AG09319 (cell line): ENCODE results near the gene FOXK1.

Experiments
- DNase-seq: peaks from one replicate; pipeline ENCODE4 v3.0.0-alpha.2; 2010; ENCODE audit warnings: low read depth; ENCODE audit errors: extremely low read depth
- CTCF ChIP-seq: IDR thresholded peaks from 2 replicates; pipeline ENCODE4 v1.5.1; 2011; ENCODE audit warnings: low read depth, mild to moderate bottlenecking, inconsistent platforms, low read length, moderate library complexity

Gene FOXK1

GRCh38 chr7:4744391-4745264, 62.5 kb downstream of the FOXK1 start:
- DNase-seq, result peak; percentile 100
- no peak for TF ChIP-seq CTCF

- no peak for TF ChIP-seq CTCF
Observed at GRCh38 chr7:4745265-4745919, 63.3 kb downstream of the FOXK1 start.

DNA sequence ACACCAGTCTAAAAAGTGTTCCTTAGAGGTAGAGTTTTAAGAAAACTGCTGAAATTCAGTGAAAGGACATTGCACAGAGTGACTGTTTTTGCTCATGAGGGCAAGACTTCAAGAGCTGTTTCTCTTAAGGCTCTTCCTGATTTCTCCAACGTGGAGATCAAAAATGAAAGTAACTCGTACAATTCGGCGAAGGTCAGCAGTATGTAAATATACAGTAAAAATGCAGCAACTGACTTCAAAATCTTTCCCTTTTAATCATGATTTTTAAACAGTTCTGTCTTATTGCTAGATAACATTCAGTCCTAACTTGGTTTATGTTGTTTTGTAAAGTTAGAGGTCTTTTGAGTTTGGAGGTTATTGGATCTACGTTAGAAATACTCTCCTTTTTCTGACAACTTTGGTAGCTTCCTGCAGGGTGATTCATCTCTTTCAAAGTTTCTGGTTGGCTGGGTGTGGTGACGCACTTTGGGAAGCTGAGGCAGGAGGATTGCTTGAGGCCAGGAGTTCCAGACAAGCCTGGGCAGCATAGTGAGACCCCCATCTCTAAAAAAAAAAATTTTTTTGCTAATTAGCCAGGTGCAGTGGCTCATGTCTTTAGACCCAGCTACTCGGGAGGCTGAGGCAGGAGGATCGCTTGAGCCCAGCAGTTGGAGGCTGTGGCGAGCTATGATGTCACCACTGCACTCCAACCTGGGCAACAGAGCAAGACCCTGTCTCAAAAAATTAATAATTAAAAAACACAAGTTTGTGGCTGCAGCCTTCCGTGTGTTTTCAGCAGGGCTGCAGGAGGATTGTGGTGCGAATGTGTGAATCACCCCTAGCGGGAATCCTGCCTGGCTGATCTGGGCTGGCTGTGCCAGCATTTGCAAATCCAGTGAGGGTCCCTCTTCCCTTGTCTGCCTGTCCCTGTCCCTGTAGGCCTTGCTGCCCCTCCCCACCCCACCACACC, 64.2 kb downstream of the FOXK1 start:
- TF ChIP-seq CTCF, result no peak
- DNase-seq, result peak; percentile 44

More at GRCh38 chr7:4745265-4745919, 63.3 kb downstream of the FOXK1 start:
- DNase-seq, result no peak

DNA sequence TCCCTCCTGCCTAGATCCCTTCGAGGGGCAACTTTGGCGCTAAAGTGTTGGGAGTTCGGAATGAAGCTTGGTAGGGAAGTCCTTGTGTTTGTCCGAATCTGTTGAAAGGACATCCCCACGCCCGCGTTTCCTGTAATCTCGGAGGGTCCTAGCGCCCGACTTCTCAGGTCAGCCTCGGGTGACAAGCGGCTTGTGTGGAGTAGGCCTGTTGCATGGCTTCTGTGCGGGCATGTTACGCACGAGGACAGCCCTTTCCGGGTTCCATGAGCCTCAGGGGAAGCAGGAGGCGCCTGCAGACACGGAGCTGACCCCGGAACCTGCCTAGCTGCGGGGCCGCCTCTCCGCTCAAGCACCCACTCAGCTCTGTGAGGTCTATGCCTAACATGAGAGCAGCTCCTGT, 64.9 kb downstream of the FOXK1 start:
- TF ChIP-seq CTCF, result no peak
- no peak for DNase-seq

- DNase-seq, result no peak
- TF ChIP-seq CTCF, result no peak
Observed at GRCh38 chr7:4747746-4748145, 65.7 kb downstream of the FOXK1 start.

DNA sequence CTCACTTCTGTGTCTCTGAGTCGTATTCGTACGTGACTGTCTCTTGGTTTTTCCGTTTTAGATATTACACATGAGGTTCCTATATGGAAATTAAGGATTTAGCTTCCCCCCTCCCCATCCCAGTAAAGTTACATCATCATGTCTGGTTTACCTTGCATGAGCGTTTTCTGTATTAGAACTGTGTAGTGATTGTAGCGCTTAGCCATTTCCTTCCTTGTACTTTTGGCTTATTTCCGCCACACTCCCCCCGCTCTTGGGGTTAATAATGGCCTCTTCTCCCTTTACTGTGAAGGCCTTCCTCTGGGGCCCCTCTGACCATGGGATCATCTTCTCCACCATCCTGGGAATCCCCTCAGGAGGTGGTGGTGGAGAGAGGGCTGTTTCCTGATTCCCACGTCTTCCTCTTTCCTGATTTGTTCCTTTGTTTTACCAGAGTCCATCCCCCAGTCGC, 66.2 kb downstream of the FOXK1 start:
- no peak for TF ChIP-seq CTCF

More for the DNA sequence above, 66.2 kb downstream of the FOXK1 start:
- no peak for DNase-seq
